Activated CD4-positive, alpha-beta T cell treated with anti-CD3 and anti-CD28 coated beads for 4 hours (primary cell): ENCODE measurements around the gene SLC34A3.
"Not testable (repeated sequence)": the region's sequence is repeated elsewhere in the genome, so short reads cannot be mapped to it uniquely, and the experiment has no call there.

ENCODE experiments used
- DNase-seq, 2 donors: peaks; one replicate each; pipeline ENCODE4 v3.0.0-alpha.2; 2020

SLC34A3 gene

GRCh38 chr9:137243626-137244485, 13.2 kb downstream of the SLC34A3 start:
- DNase-seq, result no peak

GRCh38 chr9:137244486-137245449, 14.1 kb downstream of the SLC34A3 start:
- DNase-seq, result no peak

- DNase-seq, result no peak
Observed at GRCh38 chr9:137245450-137246421, 15.0 kb downstream of the SLC34A3 start.

- no peak for DNase-seq
Observed at GRCh38 chr9:137247135-137247915, 16.6 kb downstream of the SLC34A3 start.

- no peak for DNase-seq
Observed at GRCh38 chr9:137247916-137248175, 17.1 kb downstream of the SLC34A3 start.

- DNase-seq, result no peak
Observed at GRCh38 chr9:137250329-137251193, 19.9 kb downstream of the SLC34A3 start.

- no peak for DNase-seq
Observed at GRCh38 chr9:137251194-137251461, 20.4 kb downstream of the SLC34A3 start, which contains the start of gene STPG3. Gene STPG3, plus strand, starts transcription at chr9:137251286. Its CDS starts 1 bp downstream, at chr9:137251287.

GRCh38 chr9:137251490-137252268, 21.0 kb downstream of the SLC34A3 start:
- no peak for DNase-seq

GRCh38 chr9:137252555-137253506, 22.1 kb downstream of the SLC34A3 start:
- DNase-seq, result no peak

GRCh38 chr9:137253717-137254623, 23.3 kb downstream of the SLC34A3 start:
- no peak for DNase-seq

GRCh38 chr9:137254624-137255447, 24.1 kb downstream of the SLC34A3 start, which contains the start of gene NELFB:
Gene NELFB, plus strand, starts transcription at chr9:137255327.
- peak; percentile 93 to 94 for DNase-seq

- peak in 1 of 2 donors; percentile 28 for DNase-seq
Observed at GRCh38 chr9:137255448-137256114, 24.9 kb downstream of the SLC34A3 start.

- DNase-seq, result no peak
Observed at GRCh38 chr9:137256362-137256761, 25.7 kb downstream of the SLC34A3 start.

GRCh38 chr9:137256856-137257255, 26.2 kb downstream of the SLC34A3 start:
- DNase-seq, result no peak

- DNase-seq, result not testable (repeated sequence)
Observed at GRCh38 chr9:137262173-137262908, 31.6 kb downstream of the SLC34A3 start.
